Liver (tissue), 9 donors: ENCODE results near the gene RAB35. TPM values are rescaled to one million over a fixed set of nuclear protein-coding genes. Genes with fewer than 3 reads are reported as not detected.

Experiments used
- DNase-seq: peaks from one replicate; pipeline ENCODE4 v3.0.0-alpha.2; 2017; ENCODE audit warnings: low spot score
- H3K27ac ChIP-seq, 2 donors: one replicate each; pipeline ENCODE4 v1.7.0; 2013; ENCODE audit warnings: inconsistent platforms in 2 of 2, low read length in 2 of 2, control low read depth in 1 of 2, low read depth in 1 of 2, mild to moderate bottlenecking in 1 of 2
- H3K27me3 ChIP-seq, 4 donors: one replicate each; pipeline versions ENCODE4 v1.6.1 to v1.7.0; 2013; ENCODE audit warnings: low read length in 3 of 4, inconsistent platforms in 1 of 4, mild to moderate bottlenecking in 1 of 4, moderate library complexity in 1 of 4; ENCODE audit not compliant: control insufficient read depth in 4 of 4, insufficient read depth in 4 of 4
- H3K36me3 ChIP-seq, 4 donors: one replicate each; pipeline versions ENCODE4 v1.6.1 to v1.7.0; 2013; ENCODE audit warnings: low read length in 3 of 4, mild to moderate bottlenecking in 3 of 4, low read depth in 1 of 4, moderate library complexity in 1 of 4; ENCODE audit not compliant: control insufficient read depth in 4 of 4, insufficient read depth in 3 of 4
- H3K4me1 ChIP-seq, 4 donors: one replicate each; pipeline versions ENCODE4 v1.6.1 to v1.7.0; 2013; ENCODE audit warnings: low read length in 3 of 4, mild to moderate bottlenecking in 3 of 4, moderate library complexity in 1 of 4; ENCODE audit not compliant: control insufficient read depth in 4 of 4, insufficient read depth in 4 of 4
- H3K4me3 ChIP-seq, 3 donors: one replicate each; pipeline versions ENCODE4 v1.6.1 to v1.7.0; 2013; ENCODE audit warnings: low read length in 3 of 3, control low read depth in 1 of 3, low read depth in 1 of 3, mild to moderate bottlenecking in 1 of 3
- H3K9ac ChIP-seq, 2 donors: one replicate each; pipeline ENCODE4 v1.7.0; 2013; ENCODE audit warnings: low read length in 2 of 2, mild to moderate bottlenecking in 2 of 2, moderate library complexity in 2 of 2, control low read depth in 1 of 2, low read depth in 1 of 2
- H3K9me3 ChIP-seq, 4 donors: one replicate each; pipeline versions ENCODE4 v1.6.1 to v1.7.0; 2013; ENCODE audit warnings: low read length in 3 of 4; ENCODE audit not compliant: control insufficient read depth in 4 of 4
- EGR1 ChIP-seq, 2 donors: IDR thresholded peaks; 2 replicates each; pipeline ENCODE4 v1.6.1; 2016 to 2018; ENCODE audit warnings: antibody characterized with exemption in 2 of 2, low read depth in 2 of 2
- FOXA2 ChIP-seq: IDR thresholded peaks from 2 replicates; pipeline ENCODE4 v1.6.1; 2016; ENCODE audit warnings: antibody characterized with exemption
- HNF4A ChIP-seq, 2 donors: conservative IDR thresholded peaks; 2 replicates each; pipeline ENCODE4 v1.6.1; 2016; ENCODE audit warnings: antibody characterized with exemption in 2 of 2, mild to moderate bottlenecking in 2 of 2
- JUND ChIP-seq, 2 donors: IDR thresholded peaks; 2 replicates each; pipeline ENCODE4 v1.6.1; 2016; ENCODE audit warnings: antibody characterized with exemption in 2 of 2
- NR2F2 ChIP-seq: IDR thresholded peaks from 2 replicates; pipeline ENCODE4 v1.6.1; 2016; ENCODE audit warnings: antibody characterized with exemption
- RXRA ChIP-seq, 2 donors: IDR thresholded peaks; 2 replicates each; pipeline ENCODE4 v1.6.1; 2017 to 2018; ENCODE audit warnings: antibody characterized with exemption in 2 of 2, mild to moderate bottlenecking in 1 of 2
- WGBS: extraction: QIAGEN DNeasy Blood & Tissue Kit; methylation state at CpG from one replicate; pipeline ENCODE4 v1.1.7; 2013; 5-methylcytosine and 5-hydroxymethylcytosine counted together
- polyA plus RNA-seq, 2 donors: library from polyadenylated mRNA; stranded (reverse) in 1 of 2; unstranded in 1 of 2; fragments of 200-250 nt in 1 of 2; fragments of >200 nt in 1 of 2; fragmentation: Nextera tagmentation in 1 of 2; extraction: Ambion mirVana in 1 of 2; gene quantifications; one replicate each; pipeline versions ENCODE4 v1.2.1 to v1.2.3, GENCODE V29; 2013 to 2015
- total RNA-seq, 2 donors: library from RNA; depleted of rRNA; stranded (reverse); fragments of >200 nt; gene quantifications; one replicate each; pipeline ENCODE4 v1.2.3, GENCODE V29; 2014
- TF ChIP-seq, protein P1 (sequence below): IDR thresholded peaks from 2 replicates; pipeline ENCODE4 v1.6.1; 2016; ENCODE audit warnings: antibody characterized with exemption
- TF ChIP-seq, protein P2 (sequence below): IDR thresholded peaks from 2 replicates; pipeline ENCODE4 v1.6.1; 2016; ENCODE audit warnings: antibody characterized with exemption
- TF ChIP-seq, protein P3 (sequence below): fragments of 150-350 bp; IDR thresholded peaks from 2 replicates; pipeline ENCODE4 v1.5.1; 2017; ENCODE audit warnings: improper control_type of control experiment, low read depth, low read length; ENCODE audit not compliant: missing input control
- TF ChIP-seq, protein P4 (sequence below): IDR thresholded peaks from 2 replicates; pipeline ENCODE4 v1.6.1; 2016; ENCODE audit warnings: antibody characterized with exemption, mild to moderate bottlenecking
- donor health status: healthy.
- donor health status: healthy.
- donor health status: healthy.
- donor health status: healthy.
- donor health status: healthy.

The RAB35 gene
- total and polyA plus RNA-seq, 4 donors: 7.4 to 14.4 (median 10.2) TPM

DNA sequence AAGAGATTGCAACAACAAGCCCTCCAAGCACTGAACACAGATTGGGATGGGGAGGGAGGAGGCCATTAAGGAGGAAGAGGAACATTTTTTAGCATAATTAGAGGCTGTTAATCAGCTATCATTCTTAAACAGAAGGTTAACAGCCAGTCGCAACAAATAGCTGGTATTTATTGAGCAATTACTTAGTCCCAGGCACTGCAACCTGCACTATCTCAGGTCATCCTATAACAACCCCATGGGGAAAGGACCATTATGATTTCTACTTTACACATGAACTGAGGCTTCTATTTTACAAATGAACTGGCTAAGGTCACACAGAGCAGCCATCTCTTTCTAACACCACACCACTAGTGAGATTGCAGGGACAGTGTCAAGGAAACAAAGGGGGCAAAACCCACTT lies 10.4 kb downstream of the RAB35 start:
- H3K9ac ChIP-seq: no peak overlapping the region
- 91% methylated on average over 1 of the region's 1 CpG for WGBS
- no peak overlapping the region for H3K27ac ChIP-seq
- DNase-seq: no peak
- TF ChIP-seq, protein P1, sequence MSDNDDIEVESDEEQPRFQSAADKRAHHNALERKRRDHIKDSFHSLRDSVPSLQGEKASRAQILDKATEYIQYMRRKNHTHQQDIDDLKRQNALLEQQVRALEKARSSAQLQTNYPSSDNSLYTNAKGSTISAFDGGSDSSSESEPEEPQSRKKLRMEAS: no peak
- TF ChIP-seq, protein P2, sequence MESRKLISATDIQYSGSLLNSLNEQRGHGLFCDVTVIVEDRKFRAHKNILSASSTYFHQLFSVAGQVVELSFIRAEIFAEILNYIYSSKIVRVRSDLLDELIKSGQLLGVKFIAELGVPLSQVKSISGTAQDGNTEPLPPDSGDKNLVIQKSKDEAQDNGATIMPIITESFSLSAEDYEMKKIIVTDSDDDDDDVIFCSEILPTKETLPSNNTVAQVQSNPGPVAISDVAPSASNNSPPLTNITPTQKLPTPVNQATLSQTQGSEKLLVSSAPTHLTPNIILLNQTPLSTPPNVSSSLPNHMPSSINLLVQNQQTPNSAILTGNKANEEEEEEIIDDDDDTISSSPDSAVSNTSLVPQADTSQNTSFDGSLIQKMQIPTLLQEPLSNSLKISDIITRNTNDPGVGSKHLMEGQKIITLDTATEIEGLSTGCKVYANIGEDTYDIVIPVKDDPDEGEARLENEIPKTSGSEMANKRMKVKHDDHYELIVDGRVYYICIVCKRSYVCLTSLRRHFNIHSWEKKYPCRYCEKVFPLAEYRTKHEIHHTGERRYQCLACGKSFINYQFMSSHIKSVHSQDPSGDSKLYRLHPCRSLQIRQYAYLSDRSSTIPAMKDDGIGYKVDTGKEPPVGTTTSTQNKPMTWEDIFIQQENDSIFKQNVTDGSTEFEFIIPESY: no peak
- TF ChIP-seq, protein P3, sequence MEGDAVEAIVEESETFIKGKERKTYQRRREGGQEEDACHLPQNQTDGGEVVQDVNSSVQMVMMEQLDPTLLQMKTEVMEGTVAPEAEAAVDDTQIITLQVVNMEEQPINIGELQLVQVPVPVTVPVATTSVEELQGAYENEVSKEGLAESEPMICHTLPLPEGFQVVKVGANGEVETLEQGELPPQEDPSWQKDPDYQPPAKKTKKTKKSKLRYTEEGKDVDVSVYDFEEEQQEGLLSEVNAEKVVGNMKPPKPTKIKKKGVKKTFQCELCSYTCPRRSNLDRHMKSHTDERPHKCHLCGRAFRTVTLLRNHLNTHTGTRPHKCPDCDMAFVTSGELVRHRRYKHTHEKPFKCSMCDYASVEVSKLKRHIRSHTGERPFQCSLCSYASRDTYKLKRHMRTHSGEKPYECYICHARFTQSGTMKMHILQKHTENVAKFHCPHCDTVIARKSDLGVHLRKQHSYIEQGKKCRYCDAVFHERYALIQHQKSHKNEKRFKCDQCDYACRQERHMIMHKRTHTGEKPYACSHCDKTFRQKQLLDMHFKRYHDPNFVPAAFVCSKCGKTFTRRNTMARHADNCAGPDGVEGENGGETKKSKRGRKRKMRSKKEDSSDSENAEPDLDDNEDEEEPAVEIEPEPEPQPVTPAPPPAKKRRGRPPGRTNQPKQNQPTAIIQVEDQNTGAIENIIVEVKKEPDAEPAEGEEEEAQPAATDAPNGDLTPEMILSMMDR: no peak
- TF ChIP-seq HNF4A (conservative IDR thresholded peaks at IDR 0.05) (no peak), JUND (IDR thresholded peaks at IDR 0.05) (no peak), RXRA (IDR thresholded peaks at IDR 0.05) (no peak), FOXA2 (no peak), EGR1 (IDR thresholded peaks at IDR 0.05; ENCODE audit: low read depth in 2 of 2) (no peak)
- H3K4me3 ChIP-seq: no peak overlapping the region
- peaks cover 6 to 20% (median 13%) of the 10 kb centered on the region in 4 donors for H3K36me3 ChIP-seq
- H3K4me1 ChIP-seq: peaks cover under 1 to 18% (median 3%) of the 10 kb centered on the region in 4 donors
- no peaks in the 10 kb centered on the region for H3K9me3 ChIP-seq
- no peaks in the 10 kb centered on the region for H3K27me3 ChIP-seq

DNA sequence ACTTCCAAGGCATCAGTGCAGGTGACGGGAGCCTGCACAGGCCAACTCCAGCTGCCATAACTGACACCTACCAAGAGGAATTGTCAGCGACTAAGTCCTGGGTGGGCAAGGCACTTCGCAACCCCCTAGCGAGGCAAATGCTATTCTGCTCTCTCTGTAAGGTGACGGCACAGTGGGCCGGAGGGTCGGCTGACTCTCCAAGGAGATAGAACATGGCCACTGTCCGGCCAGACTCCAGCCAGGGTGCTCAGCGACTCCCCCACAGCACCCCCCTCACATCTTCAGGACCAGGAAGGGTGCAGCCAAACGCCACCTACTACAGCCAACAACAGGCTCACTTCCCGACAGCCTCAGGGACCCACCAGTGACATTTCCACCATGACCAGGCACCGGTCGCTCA lies 13.2 kb downstream of the RAB35 start:
- H3K36me3 ChIP-seq: peaks cover 6 to 34% (median 15%) of the 10 kb centered on the region in 4 donors
- no peak overlapping the region for H3K27ac ChIP-seq
- TF ChIP-seq, protein P3: no peak
- TF ChIP-seq HNF4A (conservative IDR thresholded peaks at IDR 0.05): no peak
- TF ChIP-seq FOXA2: no peak
- WGBS: 96% methylated on average over 13 of the region's 13 CpGs
- H3K9me3 ChIP-seq: no peaks in the 10 kb centered on the region
- no peak for DNase-seq
- H3K9ac ChIP-seq: no peak overlapping the region
- H3K4me1 ChIP-seq: peaks cover 0 to 9% (median 3%) of the 10 kb centered on the region in 4 donors
- no peaks in the 10 kb centered on the region for H3K27me3 ChIP-seq
- H3K4me3 ChIP-seq: no peak overlapping the region

DNA sequence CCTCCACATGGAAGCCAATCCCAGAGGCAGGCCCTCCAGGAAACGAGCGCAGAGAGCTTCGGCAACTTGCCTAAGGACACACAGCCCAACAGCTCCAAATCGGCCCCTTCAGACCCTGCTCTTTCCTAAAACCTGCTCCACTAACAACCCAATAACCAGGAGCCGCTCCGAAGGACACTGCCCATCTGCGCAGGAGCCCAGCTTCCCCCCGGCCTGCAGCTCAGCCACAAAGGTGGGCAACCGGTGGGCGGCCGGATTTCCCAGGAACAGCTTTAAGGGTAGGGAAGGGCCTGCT lies 13.6 kb downstream of the RAB35 start:
- TF ChIP-seq, protein P4, sequence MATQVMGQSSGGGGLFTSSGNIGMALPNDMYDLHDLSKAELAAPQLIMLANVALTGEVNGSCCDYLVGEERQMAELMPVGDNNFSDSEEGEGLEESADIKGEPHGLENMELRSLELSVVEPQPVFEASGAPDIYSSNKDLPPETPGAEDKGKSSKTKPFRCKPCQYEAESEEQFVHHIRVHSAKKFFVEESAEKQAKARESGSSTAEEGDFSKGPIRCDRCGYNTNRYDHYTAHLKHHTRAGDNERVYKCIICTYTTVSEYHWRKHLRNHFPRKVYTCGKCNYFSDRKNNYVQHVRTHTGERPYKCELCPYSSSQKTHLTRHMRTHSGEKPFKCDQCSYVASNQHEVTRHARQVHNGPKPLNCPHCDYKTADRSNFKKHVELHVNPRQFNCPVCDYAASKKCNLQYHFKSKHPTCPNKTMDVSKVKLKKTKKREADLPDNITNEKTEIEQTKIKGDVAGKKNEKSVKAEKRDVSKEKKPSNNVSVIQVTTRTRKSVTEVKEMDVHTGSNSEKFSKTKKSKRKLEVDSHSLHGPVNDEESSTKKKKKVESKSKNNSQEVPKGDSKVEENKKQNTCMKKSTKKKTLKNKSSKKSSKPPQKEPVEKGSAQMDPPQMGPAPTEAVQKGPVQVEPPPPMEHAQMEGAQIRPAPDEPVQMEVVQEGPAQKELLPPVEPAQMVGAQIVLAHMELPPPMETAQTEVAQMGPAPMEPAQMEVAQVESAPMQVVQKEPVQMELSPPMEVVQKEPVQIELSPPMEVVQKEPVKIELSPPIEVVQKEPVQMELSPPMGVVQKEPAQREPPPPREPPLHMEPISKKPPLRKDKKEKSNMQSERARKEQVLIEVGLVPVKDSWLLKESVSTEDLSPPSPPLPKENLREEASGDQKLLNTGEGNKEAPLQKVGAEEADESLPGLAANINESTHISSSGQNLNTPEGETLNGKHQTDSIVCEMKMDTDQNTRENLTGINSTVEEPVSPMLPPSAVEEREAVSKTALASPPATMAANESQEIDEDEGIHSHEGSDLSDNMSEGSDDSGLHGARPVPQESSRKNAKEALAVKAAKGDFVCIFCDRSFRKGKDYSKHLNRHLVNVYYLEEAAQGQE: no peak
- no peak for TF ChIP-seq NR2F2
- DNase-seq: no peak
- Histone ChIP-seq H3K27me3 (no peaks in the 10 kb centered on the region), H3K36me3 (peaks cover 6 to 34% (median 13%) of the 10 kb centered on the region in 4 donors), H3K9me3 (no peaks in the 10 kb centered on the region), H3K4me1 (peaks cover 0 to 9% (median 3%) of the 10 kb centered on the region in 4 donors), H3K27ac (no peak overlapping the region), H3K9ac (no peak overlapping the region), H3K4me3 (no peak overlapping the region)
- WGBS: 96% methylated on average over 11 of the region's 11 CpGs
